ENCODE results near the gene ASGR1.

The ASGR1 gene

GRCh38 chr17:7192271-7192937 is 13.2 kb upstream of the ASGR1 start:
- H4K8ac ChIP-seq (ENCODE audit: low read depth, low read length) = no peak overlapping the region

GRCh38 chr17:7191571-7192270 is 12.6 kb upstream of the ASGR1 start:
- Histone ChIP-seq H3K9me3 (ENCODE audit: insufficient read depth, low read depth, low read length) (no peaks in the 10 kb centered on the region), H3K79me2 (ENCODE audit: control insufficient read depth, insufficient read depth, low read length, poor library complexity) (no peaks in the 10 kb centered on the region), H4K91ac (ENCODE audit: low read depth, low read length) (no peak overlapping the region), H2BK120ac (ENCODE audit: insufficient read depth, low read length, poor library complexity) (no peak overlapping the region), H3K14ac (ENCODE audit: low read length) (no peak overlapping the region), H2BK12ac (ENCODE audit: low read length) (no peak overlapping the region), H4K12ac (ENCODE audit: low read depth, low read length) (no peak overlapping the region), H3K23ac (ENCODE audit: low read length) (no peak overlapping the region), H3K4me3 (ENCODE audit: low read depth, low read length) (no peak overlapping the region), H3K79me1 (ENCODE audit: low read length) (no peaks in the 10 kb centered on the region), H3K18ac (ENCODE audit: low read length) (no peak overlapping the region), H2BK5ac (ENCODE audit: low read depth, low read length, poor library complexity) (no peak overlapping the region), H2AFZ (ENCODE audit: insufficient read depth, low read length, poor library complexity) (no peak overlapping the region), H3K4me2 (ENCODE audit: low read length) (no peak overlapping the region), H3K27me3 (ENCODE audit: insufficient read depth, low read length) (no peaks in the 10 kb centered on the region), H3K36me3 (ENCODE audit: control insufficient read depth in 1 of 2, insufficient read depth in 2 of 2, low read length in 2 of 2) (peaks cover 52 to 53% of the 10 kb centered on the region in 2 experiments), H3K27ac (ENCODE audit: low read depth, low read length) (no peak overlapping the region), H3K4me1 (ENCODE audit: control insufficient read depth in 1 of 2, insufficient read depth in 2 of 2, low read length in 2 of 2) (no peaks in the 10 kb centered on the region), H3K9ac (ENCODE audit: low read length) (no peak overlapping the region), H3K4ac (ENCODE audit: low read depth, low read length) (no peak overlapping the region), H4K8ac (ENCODE audit: low read depth, low read length) (no peak overlapping the region), H2AK5ac (ENCODE audit: low read length) (no peak overlapping the region)
- no CpG with 5 or more reads among the region's 26 CpGs for WGBS (ENCODE audit: extremely low coverage, insufficient coverage, insufficient read length)
- peak; percentile 37 to 63 for DNase-seq

More at GRCh38 chr17:7192271-7192937, 13.2 kb upstream of the ASGR1 start:
- Histone ChIP-seq H3K18ac (ENCODE audit: low read length) (no peak overlapping the region), H3K4me1 (ENCODE audit: control insufficient read depth in 1 of 2, insufficient read depth in 2 of 2, low read length in 2 of 2) (no peaks in the 10 kb centered on the region), H3K23ac (ENCODE audit: low read length) (no peak overlapping the region), H3K14ac (ENCODE audit: low read length) (no peak overlapping the region), H2BK5ac (ENCODE audit: low read depth, low read length, poor library complexity) (no peak overlapping the region), H3K9ac (ENCODE audit: low read length) (no peak overlapping the region), H3K9me3 (ENCODE audit: insufficient read depth, low read depth, low read length) (no peaks in the 10 kb centered on the region), H3K79me1 (ENCODE audit: low read length) (no peaks in the 10 kb centered on the region), H4K12ac (ENCODE audit: low read depth, low read length) (no peak overlapping the region), H3K79me2 (ENCODE audit: control insufficient read depth, insufficient read depth, low read length, poor library complexity) (no peaks in the 10 kb centered on the region), H2AK5ac (ENCODE audit: low read length) (no peak overlapping the region), H3K4ac (ENCODE audit: low read depth, low read length) (no peak overlapping the region), H3K27me3 (ENCODE audit: insufficient read depth, low read length) (no peaks in the 10 kb centered on the region), H3K4me3 (ENCODE audit: low read depth, low read length) (no peak overlapping the region), H4K91ac (ENCODE audit: low read depth, low read length) (no peak overlapping the region), H2BK12ac (ENCODE audit: low read length) (no peak overlapping the region), H3K36me3 (ENCODE audit: control insufficient read depth in 1 of 2, insufficient read depth in 2 of 2, low read length in 2 of 2) (peaks cover 55 to 57% of the 10 kb centered on the region in 2 experiments), H2AFZ (ENCODE audit: insufficient read depth, low read length, poor library complexity) (no peak overlapping the region), H2BK120ac (ENCODE audit: insufficient read depth, low read length, poor library complexity) (no peak overlapping the region), H3K4me2 (ENCODE audit: low read length) (no peak overlapping the region), H3K27ac (ENCODE audit: low read depth, low read length) (no peak overlapping the region)
- no CpG with 5 or more reads among the region's 12 CpGs for WGBS (ENCODE audit: extremely low coverage, insufficient coverage, insufficient read length)
- DNase-seq = no peak

GRCh38 chr17:7191069-7191468 is 11.9 kb upstream of the ASGR1 start:
- Histone ChIP-seq H3K4me3 (ENCODE audit: low read depth, low read length) (no peak overlapping the region), H3K79me1 (ENCODE audit: low read length) (no peaks in the 10 kb centered on the region), H3K27ac (ENCODE audit: low read depth, low read length) (no peak overlapping the region), H3K9me3 (ENCODE audit: insufficient read depth, low read depth, low read length) (no peaks in the 10 kb centered on the region), H4K91ac (ENCODE audit: low read depth, low read length) (no peak overlapping the region), H3K4me2 (ENCODE audit: low read length) (no peak overlapping the region), H3K79me2 (ENCODE audit: control insufficient read depth, insufficient read depth, low read length, poor library complexity) (no peaks in the 10 kb centered on the region), H3K27me3 (ENCODE audit: insufficient read depth, low read length) (no peaks in the 10 kb centered on the region), H3K4ac (ENCODE audit: low read depth, low read length) (no peak overlapping the region), H2BK120ac (ENCODE audit: insufficient read depth, low read length, poor library complexity) (no peak overlapping the region), H3K4me1 (ENCODE audit: control insufficient read depth in 1 of 2, insufficient read depth in 2 of 2, low read length in 2 of 2) (no peaks in the 10 kb centered on the region), H3K23ac (ENCODE audit: low read length) (no peak overlapping the region), H3K14ac (ENCODE audit: low read length) (no peak overlapping the region), H4K8ac (ENCODE audit: low read depth, low read length) (no peak overlapping the region), H2AFZ (ENCODE audit: insufficient read depth, low read length, poor library complexity) (no peak overlapping the region), H4K12ac (ENCODE audit: low read depth, low read length) (no peak overlapping the region), H2BK5ac (ENCODE audit: low read depth, low read length, poor library complexity) (no peak overlapping the region), H3K18ac (ENCODE audit: low read length) (no peak overlapping the region), H2BK12ac (ENCODE audit: low read length) (no peak overlapping the region), H3K9ac (ENCODE audit: low read length) (no peak overlapping the region), H2AK5ac (ENCODE audit: low read length) (no peak overlapping the region), H3K36me3 (ENCODE audit: control insufficient read depth in 1 of 2, insufficient read depth in 2 of 2, low read length in 2 of 2) (peaks cover 46 to 47% of the 10 kb centered on the region in 2 experiments)
- no peak for DNase-seq
- no CpG with 5 or more reads among the region's 12 CpGs for WGBS (ENCODE audit: extremely low coverage, insufficient coverage, insufficient read length)

GRCh38 chr17:7190276-7190917 is 11.2 kb upstream of the ASGR1 start:
- H2BK120ac ChIP-seq (ENCODE audit: insufficient read depth, low read length, poor library complexity) = no peak overlapping the region
- no peaks in the 10 kb centered on the region for H3K9me3 ChIP-seq (ENCODE audit: insufficient read depth, low read depth, low read length)
- no peak overlapping the region for H3K9ac ChIP-seq (ENCODE audit: low read length)
- H4K12ac ChIP-seq (ENCODE audit: low read depth, low read length) = no peak overlapping the region
- DNase-seq = no peak
- H2AK5ac ChIP-seq (ENCODE audit: low read length) = no peak overlapping the region
- H3K18ac ChIP-seq (ENCODE audit: low read length) = no peak overlapping the region
- H3K27ac ChIP-seq (ENCODE audit: low read depth, low read length) = no peak overlapping the region
- no peak overlapping the region for H2AFZ ChIP-seq (ENCODE audit: insufficient read depth, low read length, poor library complexity)
- no peaks in the 10 kb centered on the region for H3K27me3 ChIP-seq (ENCODE audit: insufficient read depth, low read length)
- H2BK12ac ChIP-seq (ENCODE audit: low read length) = no peak overlapping the region
- H3K4me1 ChIP-seq (ENCODE audit: control insufficient read depth in 1 of 2, insufficient read depth in 2 of 2, low read length in 2 of 2) = no peaks in the 10 kb centered on the region
- H3K23ac ChIP-seq (ENCODE audit: low read length) = no peak overlapping the region
- WGBS (ENCODE audit: extremely low coverage, insufficient coverage, insufficient read length) = no CpG with 5 or more reads among the region's 14 CpGs
- H4K8ac ChIP-seq (ENCODE audit: low read depth, low read length) = no peak overlapping the region
- H3K79me2 ChIP-seq (ENCODE audit: control insufficient read depth, insufficient read depth, low read length, poor library complexity) = no peaks in the 10 kb centered on the region
- no peaks in the 10 kb centered on the region for H3K79me1 ChIP-seq (ENCODE audit: low read length)
- no peak overlapping the region for H3K4ac ChIP-seq (ENCODE audit: low read depth, low read length)
- no peak overlapping the region for H3K14ac ChIP-seq (ENCODE audit: low read length)
- peaks cover 39 to 40% of the 10 kb centered on the region in 2 experiments for H3K36me3 ChIP-seq (ENCODE audit: control insufficient read depth in 1 of 2, insufficient read depth in 2 of 2, low read length in 2 of 2)
- no peak overlapping the region for H3K4me3 ChIP-seq (ENCODE audit: low read depth, low read length)
- H3K4me2 ChIP-seq (ENCODE audit: low read length) = no peak overlapping the region
- no peak overlapping the region for H4K91ac ChIP-seq (ENCODE audit: low read depth, low read length)
- H2BK5ac ChIP-seq (ENCODE audit: low read depth, low read length, poor library complexity) = no peak overlapping the region

Data from trophoblast cell (in vitro differentiated cells and primary cell).